OCI-M2 (cell line): ENCODE measurements around the gene STRIT1.
A peak's percentile ranks its signal among the peaks of the same experiment; 100 is the strongest.

ENCODE experiments used
- DNase-seq: peaks from one replicate; lab custom pipeline; 2025; ENCODE audit not compliant: unreplicated experiment; lab: John Stamatoyannopoulos, UW

Gene STRIT1

DNA sequence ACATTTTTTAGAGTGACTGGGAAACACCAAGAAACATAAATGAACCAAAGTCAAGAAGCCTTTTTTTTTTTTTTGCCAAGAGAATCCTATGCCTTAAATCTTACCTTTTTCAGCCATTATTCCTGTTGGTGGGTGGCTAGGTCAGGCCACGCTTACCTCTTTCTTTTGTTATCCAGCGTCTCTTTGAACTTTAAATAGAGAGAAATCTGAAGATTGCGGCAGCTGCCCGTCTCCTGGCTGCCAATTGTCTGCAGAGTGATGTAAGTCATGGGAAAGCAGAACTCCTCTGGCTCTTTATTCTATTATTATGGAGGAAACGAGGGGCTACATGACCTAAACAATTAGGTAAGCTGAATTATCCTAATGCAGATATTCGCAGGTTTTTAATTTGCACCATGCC is at the start of gene STRIT1:
Gene STRIT1, minus strand, starts transcription at position 168 of the 400 bp plus-strand sequence.
- no peak for DNase-seq

GRCh38 chr3:155342344-155342743 is 48.9 kb upstream of the STRIT1 start:
- DNase-seq: no peak

DNA sequence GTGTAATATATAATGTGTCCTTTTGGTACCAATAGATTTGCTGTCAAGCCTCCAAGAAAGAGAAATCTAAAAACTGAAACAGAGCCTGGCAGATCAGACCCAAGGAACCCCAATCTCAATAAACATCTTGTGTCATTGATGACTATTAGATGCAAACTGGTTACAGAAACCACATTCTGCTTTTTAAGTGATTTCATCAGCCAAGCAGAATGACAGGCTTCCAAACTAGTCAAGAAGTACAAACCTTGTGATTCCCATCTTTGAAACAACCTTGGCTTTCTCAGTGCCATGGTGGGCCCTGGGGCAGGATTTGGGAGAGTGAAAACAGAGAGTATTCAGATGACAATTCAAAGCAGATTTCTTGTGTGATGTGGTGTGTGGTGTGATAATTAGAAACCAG is 45.6 kb upstream of the STRIT1 start:
- no peak for DNase-seq

- no peak for DNase-seq
Measured at GRCh38 chr3:155335724-155336354, 42.4 kb upstream of the STRIT1 start.

DNA sequence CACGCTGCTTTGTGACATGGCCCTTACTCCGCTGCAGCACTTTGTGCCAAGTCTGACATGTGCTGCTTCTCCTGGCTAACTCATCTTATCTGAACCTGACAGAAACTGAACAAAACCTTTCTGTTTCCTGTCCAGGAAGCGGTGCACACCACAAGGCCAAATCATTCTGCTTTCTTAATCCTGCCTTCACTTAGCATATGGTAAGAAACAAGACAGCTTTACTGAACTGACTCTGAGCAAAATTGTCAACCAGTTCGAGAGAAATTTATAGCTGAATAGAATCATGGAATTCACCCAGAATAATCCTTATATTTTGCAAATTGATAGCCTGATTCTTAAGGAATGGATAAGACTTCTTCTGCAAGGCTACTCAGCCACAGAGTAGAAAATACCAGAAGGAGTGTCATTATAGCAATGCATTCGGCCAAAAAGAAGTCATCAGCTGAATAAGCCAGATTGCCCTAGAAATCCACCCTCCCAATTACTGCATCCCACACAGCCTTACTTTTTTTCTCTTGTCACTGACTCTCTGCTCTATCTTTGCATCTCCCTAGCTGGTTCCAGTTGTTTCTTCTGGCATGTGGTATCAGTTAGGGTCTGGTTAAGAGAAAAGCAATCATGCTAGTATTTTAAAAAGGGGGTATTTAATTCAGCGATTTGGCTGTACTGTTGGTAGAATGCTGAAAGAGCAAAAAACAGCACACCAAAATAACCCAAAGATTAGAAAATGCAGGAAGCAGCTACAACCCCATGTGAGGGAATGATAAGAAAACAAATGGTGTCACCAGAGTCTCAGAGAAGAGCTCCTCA is 41.6 kb upstream of the STRIT1 start:
- DNase-seq: peak; percentile 22

GRCh38 chr3:155334215-155334913 is 40.9 kb upstream of the STRIT1 start:
- DNase-seq: no peak

GRCh38 chr3:155332716-155333115 is 39.2 kb upstream of the STRIT1 start:
- DNase-seq: no peak

DNA sequence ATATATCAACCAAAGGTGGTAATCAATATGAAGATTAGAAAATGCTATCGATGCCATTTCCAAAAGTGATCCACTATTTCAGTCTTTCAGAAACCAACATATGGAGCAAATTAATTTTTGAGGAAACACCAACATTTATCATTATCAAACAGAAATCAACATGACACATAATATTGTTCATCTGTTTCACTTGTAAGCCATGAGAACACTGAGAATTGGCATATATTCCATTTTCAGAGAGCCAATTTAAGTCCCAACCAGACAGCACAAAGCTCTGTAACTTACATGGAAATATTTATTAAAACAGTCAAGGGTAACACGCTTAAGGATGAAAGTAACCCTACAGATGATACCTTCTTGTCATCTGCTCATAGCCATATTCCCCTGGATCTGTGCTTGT is 37.6 kb upstream of the STRIT1 start:
- DNase-seq: no peak

DNA sequence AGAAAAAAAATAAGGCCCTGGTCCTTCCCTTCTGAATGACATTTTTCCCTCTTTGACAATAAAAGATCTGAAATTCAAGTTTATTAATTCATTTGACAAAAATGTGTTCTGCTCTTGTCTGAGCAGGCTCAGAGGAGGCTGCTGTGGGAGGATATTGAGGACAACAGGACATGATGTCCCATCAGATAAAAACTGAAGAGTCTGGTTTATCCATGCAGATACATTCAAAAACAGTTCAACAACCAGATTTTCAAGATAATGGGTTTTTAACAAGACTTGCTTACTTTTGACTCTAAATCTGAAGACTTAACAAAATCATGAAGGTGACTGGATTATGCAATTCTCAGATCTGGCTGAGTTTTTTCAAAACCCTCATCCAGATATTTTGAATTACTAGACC is 36.9 kb upstream of the STRIT1 start:
- DNase-seq: no peak

DNA sequence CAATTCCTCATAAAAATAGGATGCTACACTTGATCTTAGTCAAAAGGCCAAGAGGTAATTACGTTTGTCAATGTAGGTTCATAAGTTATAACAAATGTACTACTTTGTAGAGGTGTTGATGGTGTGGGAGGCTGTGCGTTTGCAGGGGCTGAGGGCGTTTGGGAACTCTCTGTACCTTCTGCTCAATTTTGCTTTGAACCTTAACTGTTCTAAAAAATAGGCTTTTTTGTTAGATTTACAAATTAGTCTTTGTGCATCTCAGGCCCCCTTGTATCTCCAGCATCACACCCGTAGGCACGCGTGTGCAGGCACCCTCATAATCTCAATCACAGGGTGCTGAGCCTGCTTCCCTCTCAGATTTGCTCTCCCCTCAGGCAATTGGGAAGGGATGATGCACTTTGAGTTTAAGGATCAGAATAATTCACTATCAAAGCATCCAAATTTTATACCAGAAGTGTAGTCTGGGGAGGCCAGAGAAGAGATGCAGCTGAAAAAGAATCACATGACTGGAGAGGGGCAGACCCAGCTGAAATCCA is 36.1 kb upstream of the STRIT1 start:
- DNase-seq: no peak

DNA sequence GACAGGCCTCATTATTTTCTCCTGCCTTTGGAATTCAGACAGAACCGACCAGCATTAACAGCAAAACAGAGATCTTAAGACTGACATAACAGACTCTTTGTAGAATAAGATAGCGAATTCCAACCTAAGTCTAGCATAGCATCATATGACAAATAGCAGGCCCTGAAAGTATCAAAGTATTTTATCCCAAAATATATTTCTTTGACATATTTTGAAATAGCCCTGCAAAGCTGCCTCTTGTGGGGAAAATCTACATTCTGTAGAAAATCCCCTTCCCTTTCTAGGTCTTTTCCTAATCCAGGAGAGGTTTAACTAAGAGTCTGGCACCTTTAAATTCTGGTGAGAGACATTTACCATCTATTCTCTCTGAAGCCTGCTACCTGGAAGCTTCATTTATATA is 34.4 kb upstream of the STRIT1 start:
- no peak for DNase-seq

DNA sequence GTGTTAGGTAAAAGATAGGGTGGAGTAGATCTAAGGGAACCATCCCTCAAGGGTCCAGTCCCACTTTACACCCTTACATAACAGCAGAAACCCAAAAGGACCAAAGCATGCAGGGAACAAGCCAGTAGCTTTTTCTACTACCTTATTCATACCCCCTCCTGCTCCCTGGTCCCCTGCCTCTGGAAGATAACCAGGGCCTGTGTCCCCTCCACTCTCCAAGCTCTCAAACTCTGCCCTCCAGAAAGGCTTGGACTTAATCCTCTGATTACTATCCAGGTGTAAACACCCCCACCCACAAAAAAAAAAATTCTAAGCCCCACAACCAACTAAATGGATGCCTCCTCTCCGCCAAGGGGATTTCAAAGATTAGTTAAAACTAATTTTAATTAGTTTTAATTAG is 33.9 kb upstream of the STRIT1 start:
- no peak for DNase-seq

- no peak for DNase-seq
Measured at GRCh38 chr3:155326901-155327300, 33.4 kb upstream of the STRIT1 start.

- DNase-seq: no peak
Measured at GRCh38 chr3:155326244-155326643, 32.8 kb upstream of the STRIT1 start.

GRCh38 chr3:155325263-155325835 is 31.9 kb upstream of the STRIT1 start:
- DNase-seq: no peak

- DNase-seq: peak; percentile 29
Measured at GRCh38 chr3:155323063-155323666, 29.7 kb upstream of the STRIT1 start.

GRCh38 chr3:155321418-155321817 is 27.9 kb upstream of the STRIT1 start:
- no peak for DNase-seq

GRCh38 chr3:155320934-155321333 is 27.5 kb upstream of the STRIT1 start:
- DNase-seq: no peak

GRCh38 chr3:155318740-155319139 is 25.3 kb upstream of the STRIT1 start:
- DNase-seq: no peak

GRCh38 chr3:155317211-155317610 is 23.7 kb upstream of the STRIT1 start:
- no peak for DNase-seq

- DNase-seq: no peak
Measured at GRCh38 chr3:155316426-155316825, 22.9 kb upstream of the STRIT1 start.
